DOHH2 (cell line): ENCODE results near the gene JAK1.

Experiments used
- CTCF ChIP-seq: fragments of 200-600 bp; sonication (generic); IDR thresholded peaks from one replicate; pipeline ENCODE4 v1.5.1; 2014; ENCODE audit warnings: antibody characterized with exemption, mild to moderate bottlenecking, low read depth, low read length; ENCODE audit not compliant: poor library complexity, severe bottlenecking
- EZH2phosphoT487 ChIP-seq: fragments of 200-600 bp; sonication (generic); IDR thresholded peaks from 2 replicates; pipeline ENCODE4 v1.6.1; 2017; ENCODE audit warnings: borderline replicate concordance, mild to moderate bottlenecking, antibody characterized with exemption, low read length, moderate library complexity, mixed read lengths

- TF ChIP-seq EZH2phosphoT487 (no peak), CTCF (no peak)
Observed at GRCh38 chr1:64984106-64984505, 17.8 kb upstream of the JAK1 start.
